ENCODE measurements around the gene C12orf76. TPM values are rescaled to one million over a fixed set of nuclear protein-coding genes. Genes with fewer than 3 reads are reported as not detected.

C12orf76 gene
- total and polyA plus RNA-seq, 2 of the 13 experiments (the other 11 are each of a cell fraction or from before 2014, with no cell fraction given): 15.8 to 38.4 TPM

DNA sequence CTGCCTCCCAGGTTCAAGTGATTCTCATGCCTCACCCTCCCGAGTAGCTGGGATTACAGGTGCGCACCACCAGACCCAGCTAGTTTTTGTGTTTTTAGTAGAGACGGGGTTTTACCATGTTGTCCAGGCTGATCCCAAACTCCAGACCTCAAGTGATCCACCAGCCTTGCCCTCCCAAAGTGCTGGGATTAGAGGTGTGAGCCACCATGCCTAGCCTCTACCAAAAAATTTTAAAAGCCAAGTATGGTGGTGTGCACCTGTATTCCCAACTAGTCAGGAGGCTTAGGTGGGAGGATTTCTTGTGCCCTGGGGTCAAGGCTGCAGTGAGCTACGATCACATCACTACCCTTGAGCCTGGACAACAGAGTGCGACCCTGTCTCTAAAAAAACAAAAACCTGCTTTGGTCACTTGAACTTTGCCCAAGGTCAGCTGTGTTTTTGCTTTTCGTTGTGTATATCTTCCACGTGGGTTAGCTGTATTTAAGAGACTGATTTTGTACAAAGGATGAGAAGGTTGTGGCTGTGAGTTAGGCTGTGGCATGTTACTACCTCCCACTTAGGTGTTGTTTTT lies 12.7 kb downstream of the C12orf76 start (continued):
- TF ChIP-seq RBM22 (optimal IDR thresholded peaks at IDR 0.05; ENCODE audit: low read length) (no peak), ARNT (IDR thresholded peaks at IDR 0.05) (no peak), ZNF883 (CRISPR knock-in tag; IDR thresholded peaks at IDR 0.05; ENCODE audit: not compliant biosample characterization) (no peak), ZNF12 (CRISPR knock-in tag; IDR thresholded peaks at IDR 0.05) (no peak), ZNF30 (CRISPR knock-in tag; IDR thresholded peaks at IDR 0.05) (no peak), NRL (CRISPR knock-in tag; IDR thresholded peaks at IDR 0.05; ENCODE audit: borderline replicate concordance) (no peak), BHLHE40 (IDR thresholded peaks at IDR 0.05; ENCODE audit: low read length) (no peak), ZNF460 (CRISPR knock-in tag; IDR thresholded peaks at IDR 0.05; ENCODE audit: borderline replicate concordance) (peak; percentile 99), YY1 (IDR thresholded peaks at IDR 0.05; ENCODE audit: insufficient read depth, insufficient replicate concordance, low read depth, low read length) (no peak), KAT2B (IDR thresholded peaks at IDR 0.05; ENCODE audit: borderline replicate concordance, low read depth, low read length) (no peak), MED8 (CRISPR knock-in tag; IDR thresholded peaks at IDR 0.05; ENCODE audit: insufficient replicate concordance) (no peak), FOSL2 (CRISPR knock-in tag; IDR thresholded peaks at IDR 0.05) (peak; percentile 57), TAF1 (CRISPR knock-in tag; IDR thresholded peaks at IDR 0.05) (no peak), LCORL (IDR thresholded peaks at IDR 0.05) (peak; percentile 43; the same call in 1 of the 2 replicates), LCORL (CRISPR knock-in tag; IDR thresholded peaks at IDR 0.05) (peak; percentile 81)
- TF ChIP-seq, protein P1, sequence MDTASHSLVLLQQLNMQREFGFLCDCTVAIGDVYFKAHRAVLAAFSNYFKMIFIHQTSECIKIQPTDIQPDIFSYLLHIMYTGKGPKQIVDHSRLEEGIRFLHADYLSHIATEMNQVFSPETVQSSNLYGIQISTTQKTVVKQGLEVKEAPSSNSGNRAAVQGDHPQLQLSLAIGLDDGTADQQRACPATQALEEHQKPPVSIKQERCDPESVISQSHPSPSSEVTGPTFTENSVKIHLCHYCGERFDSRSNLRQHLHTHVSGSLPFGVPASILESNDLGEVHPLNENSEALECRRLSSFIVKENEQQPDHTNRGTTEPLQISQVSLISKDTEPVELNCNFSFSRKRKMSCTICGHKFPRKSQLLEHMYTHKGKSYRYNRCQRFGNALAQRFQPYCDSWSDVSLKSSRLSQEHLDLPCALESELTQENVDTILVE (CRISPR knock-in tag; IDR thresholded peaks at IDR 0.05): 0 out of 2 replicates have a peak, but pooled peaks have one; percentile 27
- TF ChIP-seq, protein P2, sequence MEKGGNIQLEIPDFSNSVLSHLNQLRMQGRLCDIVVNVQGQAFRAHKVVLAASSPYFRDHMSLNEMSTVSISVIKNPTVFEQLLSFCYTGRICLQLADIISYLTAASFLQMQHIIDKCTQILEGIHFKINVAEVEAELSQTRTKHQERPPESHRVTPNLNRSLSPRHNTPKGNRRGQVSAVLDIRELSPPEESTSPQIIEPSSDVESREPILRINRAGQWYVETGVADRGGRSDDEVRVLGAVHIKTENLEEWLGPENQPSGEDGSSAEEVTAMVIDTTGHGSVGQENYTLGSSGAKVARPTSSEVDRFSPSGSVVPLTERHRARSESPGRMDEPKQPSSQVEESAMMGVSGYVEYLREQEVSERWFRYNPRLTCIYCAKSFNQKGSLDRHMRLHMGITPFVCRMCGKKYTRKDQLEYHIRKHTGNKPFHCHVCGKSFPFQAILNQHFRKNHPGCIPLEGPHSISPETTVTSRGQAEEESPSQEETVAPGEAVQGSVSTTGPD (CRISPR knock-in tag; IDR thresholded peaks at IDR 0.05): no peak
- TF ChIP-seq, protein P3, sequence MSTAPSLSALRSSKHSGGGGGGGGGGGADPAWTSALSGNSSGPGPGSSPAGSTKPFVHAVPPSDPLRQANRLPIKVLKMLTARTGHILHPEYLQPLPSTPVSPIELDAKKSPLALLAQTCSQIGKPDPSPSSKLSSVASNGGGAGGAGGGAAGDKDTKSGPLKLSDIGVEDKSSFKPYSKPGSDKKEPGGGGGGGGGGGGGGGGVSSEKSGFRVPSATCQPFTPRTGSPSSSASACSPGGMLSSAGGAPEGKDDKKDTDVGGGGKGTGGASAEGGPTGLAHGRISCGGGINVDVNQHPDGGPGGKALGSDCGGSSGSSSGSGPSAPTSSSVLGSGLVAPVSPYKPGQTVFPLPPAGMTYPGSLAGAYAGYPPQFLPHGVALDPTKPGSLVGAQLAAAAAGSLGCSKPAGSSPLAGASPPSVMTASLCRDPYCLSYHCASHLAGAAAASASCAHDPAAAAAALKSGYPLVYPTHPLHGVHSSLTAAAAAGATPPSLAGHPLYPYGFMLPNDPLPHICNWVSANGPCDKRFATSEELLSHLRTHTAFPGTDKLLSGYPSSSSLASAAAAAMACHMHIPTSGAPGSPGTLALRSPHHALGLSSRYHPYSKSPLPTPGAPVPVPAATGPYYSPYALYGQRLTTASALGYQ (CRISPR knock-in tag; IDR thresholded peaks at IDR 0.05): 0 out of 2 replicates have a peak, but pooled peaks have one; percentile 46
- TF ChIP-seq, protein P4, sequence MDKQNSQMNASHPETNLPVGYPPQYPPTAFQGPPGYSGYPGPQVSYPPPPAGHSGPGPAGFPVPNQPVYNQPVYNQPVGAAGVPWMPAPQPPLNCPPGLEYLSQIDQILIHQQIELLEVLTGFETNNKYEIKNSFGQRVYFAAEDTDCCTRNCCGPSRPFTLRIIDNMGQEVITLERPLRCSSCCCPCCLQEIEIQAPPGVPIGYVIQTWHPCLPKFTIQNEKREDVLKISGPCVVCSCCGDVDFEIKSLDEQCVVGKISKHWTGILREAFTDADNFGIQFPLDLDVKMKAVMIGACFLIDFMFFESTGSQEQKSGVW (CRISPR knock-in tag; IDR thresholded peaks at IDR 0.05; ENCODE audit: borderline replicate concordance): no peak
- TF ChIP-seq, protein P5, sequence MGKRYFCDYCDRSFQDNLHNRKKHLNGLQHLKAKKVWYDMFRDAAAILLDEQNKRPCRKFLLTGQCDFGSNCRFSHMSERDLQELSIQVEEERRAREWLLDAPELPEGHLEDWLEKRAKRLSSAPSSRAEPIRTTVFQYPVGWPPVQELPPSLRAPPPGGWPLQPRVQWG (CRISPR knock-in tag; IDR thresholded peaks at IDR 0.05; ENCODE audit: borderline replicate concordance, low read depth): no peak
- TF ChIP-seq, protein P6, sequence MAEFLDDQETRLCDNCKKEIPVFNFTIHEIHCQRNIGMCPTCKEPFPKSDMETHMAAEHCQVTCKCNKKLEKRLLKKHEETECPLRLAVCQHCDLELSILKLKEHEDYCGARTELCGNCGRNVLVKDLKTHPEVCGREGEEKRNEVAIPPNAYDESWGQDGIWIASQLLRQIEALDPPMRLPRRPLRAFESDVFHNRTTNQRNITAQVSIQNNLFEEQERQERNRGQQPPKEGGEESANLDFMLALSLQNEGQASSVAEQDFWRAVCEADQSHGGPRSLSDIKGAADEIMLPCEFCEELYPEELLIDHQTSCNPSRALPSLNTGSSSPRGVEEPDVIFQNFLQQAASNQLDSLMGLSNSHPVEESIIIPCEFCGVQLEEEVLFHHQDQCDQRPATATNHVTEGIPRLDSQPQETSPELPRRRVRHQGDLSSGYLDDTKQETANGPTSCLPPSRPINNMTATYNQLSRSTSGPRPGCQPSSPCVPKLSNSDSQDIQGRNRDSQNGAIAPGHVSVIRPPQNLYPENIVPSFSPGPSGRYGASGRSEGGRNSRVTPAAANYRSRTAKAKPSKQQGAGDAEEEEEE (CRISPR knock-in tag; IDR thresholded peaks at IDR 0.05; ENCODE audit: borderline replicate concordance): no peak

Data from HepG2 (cell line).